Measurements from ENCODE around the gene VEZF1.
"Not testable (repeated sequence)": the region's sequence is repeated elsewhere in the genome, so short reads cannot be mapped to it uniquely, and the experiment has no call there.

VEZF1 gene

GRCh38 chr17:57975044-57975443 is 13.0 kb downstream of the VEZF1 start:
- DNase-seq (ENCODE audit: low read depth in 2 of 2), result no peak

- DNase-seq (ENCODE audit: low read depth in 2 of 2), result not testable (repeated sequence)
These were observed 13.8 kb downstream of the VEZF1 start for GRCh38 chr17:57974053-57974824.

GRCh38 chr17:57972151-57972550 is 15.9 kb downstream of the VEZF1 start:
- no peak for DNase-seq (ENCODE audit: low read depth in 2 of 2)

GRCh38 chr17:57971572-57971971 is 16.5 kb downstream of the VEZF1 start:
- DNase-seq (ENCODE audit: low read depth in 2 of 2), result no peak

- no peak for DNase-seq (ENCODE audit: low read depth in 2 of 2)
These were observed 17.3 kb downstream of the VEZF1 start for GRCh38 chr17:57970710-57971109.

GRCh38 chr17:57968456-57968855 is 19.6 kb downstream of the VEZF1 start:
- no peak for DNase-seq (ENCODE audit: low read depth in 2 of 2)

- no peak for DNase-seq (ENCODE audit: low read depth in 2 of 2)
These were observed 21.2 kb downstream of the VEZF1 start for GRCh38 chr17:57966875-57967274.

GRCh38 chr17:57966246-57966645 is 21.8 kb downstream of the VEZF1 start:
- no peak for DNase-seq (ENCODE audit: low read depth in 2 of 2)

- DNase-seq (ENCODE audit: low read depth in 2 of 2), result no peak
These were observed 22.4 kb downstream of the VEZF1 start for GRCh38 chr17:57965521-57966160.

GRCh38 chr17:57963149-57963511 is 24.9 kb downstream of the VEZF1 start:
- no peak for DNase-seq (ENCODE audit: low read depth in 2 of 2)

GRCh38 chr17:57962279-57963148 is 25.5 kb downstream of the VEZF1 start:
- no peak for DNase-seq (ENCODE audit: low read depth in 2 of 2)

- no peak for DNase-seq (ENCODE audit: low read depth in 2 of 2)
These were observed 28.1 kb downstream of the VEZF1 start for GRCh38 chr17:57959929-57960328.

- DNase-seq (ENCODE audit: low read depth in 2 of 2), result not testable (repeated sequence)
These were observed 29.7 kb downstream of the VEZF1 start for GRCh38 chr17:57958391-57958790.

- DNase-seq (ENCODE audit: low read depth in 2 of 2), result no peak
These were observed 30.2 kb downstream of the VEZF1 start for GRCh38 chr17:57957886-57958285.

- no peak for DNase-seq (ENCODE audit: low read depth in 2 of 2)
These were observed 30.8 kb downstream of the VEZF1 start for GRCh38 chr17:57957120-57957850.

GRCh38 chr17:57956291-57957119 is 31.5 kb downstream of the VEZF1 start:
- DNase-seq (ENCODE audit: low read depth in 2 of 2), result no peak

- no peak for DNase-seq (ENCODE audit: low read depth in 2 of 2)
These were observed 32.7 kb downstream of the VEZF1 start, which contains the start of gene CUEDC1 for GRCh38 chr17:57955183-57955931. CUEDC1 (minus strand) TSS chr17:57955412; CDS start chr17:57885564, 69,848 bp downstream.

- no peak for DNase-seq (ENCODE audit: low read depth in 2 of 2)
These were observed 33.5 kb downstream of the VEZF1 start for GRCh38 chr17:57954397-57955182.

- no peak for DNase-seq (ENCODE audit: low read depth in 2 of 2)
These were observed 34.2 kb downstream of the VEZF1 start for GRCh38 chr17:57953705-57954396.

Measured in fibroblast of skin of left biceps (primary cell).